ENCODE measurements around the gene FKBP3. TPM values are rescaled to one million over a fixed set of nuclear protein-coding genes. Genes with fewer than 3 reads are reported as not detected.
A peak's percentile ranks its signal among the peaks of the same experiment; 100 is the strongest.

The FKBP3 gene
- total and polyA plus RNA-seq, 2 experiments from 2014 or later = 52.4 to 117 TPM

- peak overlapping the region; percentile 83 for H3K4me2 ChIP-seq
- H3K27ac ChIP-seq = peak overlapping the region; percentile 83
- no peaks in the 10 kb centered on the region for H3K36me3 ChIP-seq (replicated peaks; ENCODE audit: insufficient read depth, low read depth)
- peak overlapping the region; percentile 91 for H2AFZ ChIP-seq
- H3K27me3 ChIP-seq = no peaks in the 10 kb centered on the region
- H3K9me3 ChIP-seq (ENCODE audit: low read depth) = no peaks in the 10 kb centered on the region
- peak; percentile 8 for DNase-seq (ENCODE audit: low spot score)
- H3K4me3 ChIP-seq = peak overlapping the region; percentile 48
- H3K4me1 ChIP-seq (ENCODE audit: insufficient read depth) = peaks cover 10% of the 10 kb centered on the region
- TF ChIP-seq EZH2phosphoT487 (IDR thresholded peaks at IDR 0.05; ENCODE audit: low read depth, severe bottlenecking, unreplicated experiment) (no peak), EZH2 (IDR thresholded peaks at IDR 0.05; ENCODE audit: borderline replicate concordance) (no peak)
- TF ChIP-seq, protein P1, sequence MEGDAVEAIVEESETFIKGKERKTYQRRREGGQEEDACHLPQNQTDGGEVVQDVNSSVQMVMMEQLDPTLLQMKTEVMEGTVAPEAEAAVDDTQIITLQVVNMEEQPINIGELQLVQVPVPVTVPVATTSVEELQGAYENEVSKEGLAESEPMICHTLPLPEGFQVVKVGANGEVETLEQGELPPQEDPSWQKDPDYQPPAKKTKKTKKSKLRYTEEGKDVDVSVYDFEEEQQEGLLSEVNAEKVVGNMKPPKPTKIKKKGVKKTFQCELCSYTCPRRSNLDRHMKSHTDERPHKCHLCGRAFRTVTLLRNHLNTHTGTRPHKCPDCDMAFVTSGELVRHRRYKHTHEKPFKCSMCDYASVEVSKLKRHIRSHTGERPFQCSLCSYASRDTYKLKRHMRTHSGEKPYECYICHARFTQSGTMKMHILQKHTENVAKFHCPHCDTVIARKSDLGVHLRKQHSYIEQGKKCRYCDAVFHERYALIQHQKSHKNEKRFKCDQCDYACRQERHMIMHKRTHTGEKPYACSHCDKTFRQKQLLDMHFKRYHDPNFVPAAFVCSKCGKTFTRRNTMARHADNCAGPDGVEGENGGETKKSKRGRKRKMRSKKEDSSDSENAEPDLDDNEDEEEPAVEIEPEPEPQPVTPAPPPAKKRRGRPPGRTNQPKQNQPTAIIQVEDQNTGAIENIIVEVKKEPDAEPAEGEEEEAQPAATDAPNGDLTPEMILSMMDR (IDR thresholded peaks at IDR 0.05; ENCODE audit: poor library complexity) = no peak
- peaks cover 68% of the 10 kb centered on the region for H3K79me2 ChIP-seq
- H3K9me2 ChIP-seq (replicated peaks; ENCODE audit: insufficient read depth) = no peaks in the 10 kb centered on the region
- WGBS (ENCODE audit: low lambda C conversion rate, missing lambda C conversion rate) = 1% methylated on average over 7 of the region's 7 CpGs
- H4K20me1 ChIP-seq (ENCODE audit: insufficient read depth, poor library complexity, severe bottlenecking) = no peaks in the 10 kb centered on the region
Observed at GRCh38 chr14:45135156-45135555, 875 bp upstream of the FKBP3 start.

GRCh38 chr14:45133683-45134050 lies 614 bp downstream of the FKBP3 start:
- Histone ChIP-seq H4K20me1 (ENCODE audit: insufficient read depth, poor library complexity, severe bottlenecking) (no peaks in the 10 kb centered on the region), H3K9me3 (ENCODE audit: low read depth) (no peaks in the 10 kb centered on the region), H3K36me3 (replicated peaks; ENCODE audit: insufficient read depth, low read depth) (no peaks in the 10 kb centered on the region), H3K27ac (peak overlapping the region; percentile 91), H3K4me3 (peak overlapping the region; percentile 75), H3K4me2 (peak overlapping the region; percentile 85), H3K27me3 (no peaks in the 10 kb centered on the region), H3K79me2 (peaks cover 56% of the 10 kb centered on the region), H2AFZ (peak overlapping the region; percentile 56), H3K4me1 (ENCODE audit: insufficient read depth) (peaks cover 10% of the 10 kb centered on the region), H3K9me2 (replicated peaks; ENCODE audit: insufficient read depth) (no peaks in the 10 kb centered on the region)
- no peak for DNase-seq (ENCODE audit: low spot score)
- TF ChIP-seq EZH2 (IDR thresholded peaks at IDR 0.05; ENCODE audit: borderline replicate concordance) (no peak), EZH2phosphoT487 (IDR thresholded peaks at IDR 0.05; ENCODE audit: low read depth, severe bottlenecking, unreplicated experiment) (no peak)
- TF ChIP-seq, protein P1 (IDR thresholded peaks at IDR 0.05; ENCODE audit: poor library complexity) = no peak
- WGBS (ENCODE audit: low lambda C conversion rate, missing lambda C conversion rate) = 1% methylated on average over 9 of the region's 9 CpGs

GRCh38 chr14:45128963-45129629 lies 5.2 kb downstream of the FKBP3 start:
- 58% methylated on average over 1 of the region's 1 CpG for WGBS (ENCODE audit: low lambda C conversion rate, missing lambda C conversion rate)
- no peaks in the 10 kb centered on the region for H3K9me2 ChIP-seq (replicated peaks; ENCODE audit: insufficient read depth)
- no peaks in the 10 kb centered on the region for H3K4me1 ChIP-seq (ENCODE audit: insufficient read depth)
- H3K4me3 ChIP-seq = no peak overlapping the region
- no peak for DNase-seq (ENCODE audit: low spot score)
- H3K36me3 ChIP-seq (replicated peaks; ENCODE audit: insufficient read depth, low read depth) = no peaks in the 10 kb centered on the region
- H2AFZ ChIP-seq = no peak overlapping the region
- TF ChIP-seq EZH2 (IDR thresholded peaks at IDR 0.05; ENCODE audit: borderline replicate concordance) (no peak), EZH2phosphoT487 (IDR thresholded peaks at IDR 0.05; ENCODE audit: low read depth, severe bottlenecking, unreplicated experiment) (no peak)
- TF ChIP-seq, protein P1 (IDR thresholded peaks at IDR 0.05; ENCODE audit: poor library complexity) = no peak
- H3K9me3 ChIP-seq (ENCODE audit: low read depth) = no peaks in the 10 kb centered on the region
- H3K27ac ChIP-seq = no peak overlapping the region
- H3K79me2 ChIP-seq = peaks cover 43% of the 10 kb centered on the region
- H3K27me3 ChIP-seq = no peaks in the 10 kb centered on the region
- no peaks in the 10 kb centered on the region for H4K20me1 ChIP-seq (ENCODE audit: insufficient read depth, poor library complexity, severe bottlenecking)
- no peak overlapping the region for H3K4me2 ChIP-seq
